ENCODE data around the gene WNK2. TPM values are rescaled to one million over a fixed set of nuclear protein-coding genes. Genes with fewer than 3 reads are reported as not detected.
A peak's percentile ranks its signal among the peaks of the same experiment; 100 is the strongest.
"Not testable (repeated sequence)": the region's sequence is repeated elsewhere in the genome, so short reads cannot be mapped to it uniquely, and the experiment has no call there.

WNK2 gene
- total RNA-seq, 8 experiments from 2014 or later: 0.77 to 34.3 (median 19.2) TPM

DNA sequence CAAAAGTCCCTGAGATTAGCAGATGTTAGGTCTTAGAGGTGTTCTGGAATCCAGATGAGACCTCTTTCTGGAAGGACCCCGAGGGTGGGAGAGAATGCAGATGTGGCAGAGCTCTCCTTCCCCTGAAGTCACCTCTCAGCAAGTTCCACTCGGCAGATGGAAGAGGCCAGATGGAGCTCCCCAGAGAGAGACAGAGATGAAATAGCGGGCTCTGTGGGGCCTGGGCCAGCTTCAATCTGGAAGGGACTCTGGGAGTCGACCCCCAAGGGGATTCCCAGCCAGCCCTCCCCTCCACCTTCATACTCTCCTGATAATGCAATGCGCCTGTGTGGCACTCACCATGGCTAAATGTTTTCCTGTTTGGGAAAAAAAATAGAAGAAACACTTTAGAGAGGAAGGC is 60.2 kb downstream of the WNK2 start:
- Histone ChIP-seq H3K27ac (no peak overlapping the region), H3K4me1 (replicated peaks in 1 of 2) (peaks cover 9 to 16% of the 10 kb centered on the region in 2 donors), H3K4me3 (no peak overlapping the region)
- in situ Hi-C loops (cut with MboI; ENCODE audit: low pct_unique_long_range_greater_than_20kb in 2 of 9, low sequenced_read_pairs in 9 of 9, unreplicated experiment in 9 of 9): no loop called here
- 0 to 100% (median 80%) methylated on average over 1 to 5 of the region's 5 CpGs; no CpG with 5 or more reads in 3 of the 10 experiments for WGBS, 10 experiments
- ATAC-seq (replicated peaks in 6 of 8): no peak

DNA sequence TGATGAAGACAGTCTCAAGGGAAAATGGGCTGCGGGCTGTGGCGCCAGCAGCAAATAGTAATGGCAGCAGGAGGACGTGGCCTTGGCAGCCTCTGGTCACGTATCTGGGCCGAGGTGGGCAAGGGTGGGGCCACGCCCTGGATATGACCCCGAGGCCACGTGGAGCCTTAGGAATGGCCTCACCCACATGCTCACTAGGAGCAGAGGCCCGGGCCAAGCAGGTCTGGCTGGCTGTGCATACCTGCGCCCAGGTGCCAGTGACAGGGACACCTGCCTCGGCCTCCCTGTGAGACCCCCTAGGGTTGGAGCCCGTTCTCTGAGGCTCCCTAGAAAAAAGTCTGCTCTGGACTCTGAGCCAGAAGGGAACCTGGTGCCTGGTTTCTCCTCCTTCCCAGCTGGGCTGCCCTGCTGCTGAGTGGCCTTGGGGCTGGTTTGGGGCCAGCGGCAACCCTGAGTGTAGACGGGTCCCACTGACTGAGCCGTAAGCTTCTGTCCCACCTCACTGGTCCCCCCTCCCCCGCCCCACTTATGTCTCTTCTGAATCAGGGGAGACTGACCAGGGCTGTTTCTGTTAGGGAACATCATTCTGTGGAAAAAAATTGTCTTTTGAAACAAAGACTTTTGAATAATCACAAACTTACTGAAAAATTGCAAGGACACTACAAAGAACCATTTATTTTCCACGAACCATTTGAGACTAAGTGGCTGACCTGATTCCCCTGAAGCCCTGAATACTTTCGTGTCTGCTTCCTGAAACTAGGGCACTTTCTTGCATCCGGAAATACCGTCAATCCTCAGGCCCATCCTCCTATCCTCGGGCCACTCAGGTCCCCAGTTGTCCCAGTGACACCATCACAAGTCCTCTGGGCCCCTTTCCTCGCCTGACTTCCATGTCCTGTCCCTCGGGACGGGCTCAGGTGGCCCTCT is 60.8 kb downstream of the WNK2 start:
- Histone ChIP-seq H3K4me3 (no peak overlapping the region), H3K4me1 (replicated peaks in 1 of 2) (peaks cover 14% of the 10 kb centered on the region in 2 donors), H3K27ac (no peak overlapping the region)
- WGBS, 10 experiments: 32 to 100% (median 90%) methylated on average over 2 to 15 of the region's 24 CpGs; no CpG with 5 or more reads in 3 of the 10 experiments
- in situ Hi-C loops (cut with MboI; ENCODE audit: low pct_unique_long_range_greater_than_20kb in 2 of 9, low sequenced_read_pairs in 9 of 9, unreplicated experiment in 9 of 9): no loop called here
- no peak for ATAC-seq (replicated peaks in 6 of 8)

DNA sequence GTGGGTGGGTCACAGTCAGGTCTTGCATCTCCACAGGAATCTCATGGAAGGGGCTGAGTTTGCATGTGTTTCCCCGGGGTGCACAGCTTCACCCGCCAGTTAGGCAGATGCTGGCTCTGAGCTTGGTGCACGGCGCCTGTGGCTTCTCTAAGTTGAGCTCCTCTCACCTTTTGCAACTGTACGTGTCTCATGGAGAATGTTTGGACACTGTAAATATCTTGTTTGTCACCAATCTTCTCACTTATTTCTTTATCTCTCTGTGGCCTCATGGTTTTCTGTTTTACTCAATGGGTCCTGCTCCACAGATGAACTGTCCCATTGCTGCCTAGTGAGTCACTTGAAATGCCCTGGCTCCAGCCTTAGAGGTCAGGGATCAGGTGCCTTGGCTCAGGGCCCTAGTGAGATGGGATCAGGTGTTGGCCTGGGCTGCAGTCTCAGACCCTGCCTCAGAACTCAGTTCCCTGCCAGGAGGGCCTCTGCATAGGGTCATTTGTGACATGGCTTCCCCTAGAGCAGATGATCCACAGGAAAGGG is 61.6 kb downstream of the WNK2 start:
- Histone ChIP-seq H3K4me1 (replicated peaks in 1 of 2) (peaks cover 14% of the 10 kb centered on the region in 2 donors), H3K4me3 (no peak overlapping the region), H3K27ac (no peak overlapping the region)
- in situ Hi-C loops (cut with MboI; ENCODE audit: low pct_unique_long_range_greater_than_20kb in 2 of 9, low sequenced_read_pairs in 9 of 9, unreplicated experiment in 9 of 9): no loop called here
- WGBS, 10 experiments: 93 to 100% (median 100%) methylated on average over 1 to 5 of the region's 5 CpGs; no CpG with 5 or more reads in 7 of the 10 experiments
- no peak for ATAC-seq (replicated peaks in 6 of 8)

DNA sequence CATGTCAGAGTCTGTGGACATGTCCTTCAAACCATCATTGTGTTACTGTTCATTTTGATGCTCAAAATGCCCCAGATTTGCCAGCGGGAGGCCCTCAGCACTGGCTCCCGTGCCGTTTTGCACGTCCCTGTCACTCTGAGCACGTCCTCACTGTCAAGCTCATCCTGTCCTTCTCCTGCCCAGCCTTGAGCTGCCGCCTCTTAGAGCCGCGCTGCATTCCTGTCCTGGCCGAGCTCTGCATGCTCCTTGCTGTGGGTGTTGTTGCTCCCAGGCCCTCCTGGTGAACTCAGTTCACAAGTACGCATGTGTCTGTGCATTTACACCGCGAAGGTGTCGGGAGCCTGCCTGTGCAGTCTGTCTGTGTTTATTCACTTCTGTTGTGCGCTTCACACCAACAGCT is 62.2 kb downstream of the WNK2 start:
- H3K27ac ChIP-seq: no peak overlapping the region
- H3K4me3 ChIP-seq: no peak overlapping the region
- peaks cover 14% of the 10 kb centered on the region in 2 donors for H3K4me1 ChIP-seq (replicated peaks in 1 of 2)
- WGBS, 10 experiments: 80 to 100% (median 90%) methylated on average over 2 to 10 of the region's 14 CpGs; no CpG with 5 or more reads in 3 of the 10 experiments
- ATAC-seq (replicated peaks in 6 of 8): no peak
- in situ Hi-C loops (cut with MboI; ENCODE audit: low pct_unique_long_range_greater_than_20kb in 2 of 9, low sequenced_read_pairs in 9 of 9, unreplicated experiment in 9 of 9): no loop called here

DNA sequence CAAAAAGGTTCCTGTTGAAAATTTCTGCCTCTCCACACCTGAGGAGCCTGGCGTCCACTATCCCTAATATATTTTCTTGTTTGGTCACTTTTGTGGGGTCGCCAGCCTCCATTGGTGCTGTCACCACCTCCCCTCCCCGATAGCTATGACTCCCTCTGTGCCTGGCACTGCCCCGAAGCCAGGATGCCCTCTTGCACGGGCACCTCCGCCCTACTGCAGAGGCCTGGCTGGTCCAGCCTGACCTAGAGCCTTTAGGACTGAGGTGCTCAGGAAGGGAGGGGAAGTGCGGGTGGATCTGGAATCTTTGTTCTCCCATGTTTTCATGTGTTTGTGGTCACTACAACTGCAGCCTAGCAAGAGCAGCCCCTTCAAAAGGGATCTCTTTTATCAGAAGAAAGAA is 62.6 kb downstream of the WNK2 start:
- in situ Hi-C loops (cut with MboI; ENCODE audit: low pct_unique_long_range_greater_than_20kb in 2 of 9, low sequenced_read_pairs in 9 of 9, unreplicated experiment in 9 of 9): no loop called here
- WGBS, 10 experiments: 66 to 100% (median 86%) methylated on average over 1 to 5 of the region's 7 CpGs; no CpG with 5 or more reads in 2 of the 10 experiments
- Histone ChIP-seq H3K4me3 (no peak overlapping the region), H3K4me1 (replicated peaks in 1 of 2) (peaks cover 14% of the 10 kb centered on the region in 2 donors), H3K27ac (no peak overlapping the region)
- ATAC-seq (replicated peaks in 6 of 8): no peak

DNA sequence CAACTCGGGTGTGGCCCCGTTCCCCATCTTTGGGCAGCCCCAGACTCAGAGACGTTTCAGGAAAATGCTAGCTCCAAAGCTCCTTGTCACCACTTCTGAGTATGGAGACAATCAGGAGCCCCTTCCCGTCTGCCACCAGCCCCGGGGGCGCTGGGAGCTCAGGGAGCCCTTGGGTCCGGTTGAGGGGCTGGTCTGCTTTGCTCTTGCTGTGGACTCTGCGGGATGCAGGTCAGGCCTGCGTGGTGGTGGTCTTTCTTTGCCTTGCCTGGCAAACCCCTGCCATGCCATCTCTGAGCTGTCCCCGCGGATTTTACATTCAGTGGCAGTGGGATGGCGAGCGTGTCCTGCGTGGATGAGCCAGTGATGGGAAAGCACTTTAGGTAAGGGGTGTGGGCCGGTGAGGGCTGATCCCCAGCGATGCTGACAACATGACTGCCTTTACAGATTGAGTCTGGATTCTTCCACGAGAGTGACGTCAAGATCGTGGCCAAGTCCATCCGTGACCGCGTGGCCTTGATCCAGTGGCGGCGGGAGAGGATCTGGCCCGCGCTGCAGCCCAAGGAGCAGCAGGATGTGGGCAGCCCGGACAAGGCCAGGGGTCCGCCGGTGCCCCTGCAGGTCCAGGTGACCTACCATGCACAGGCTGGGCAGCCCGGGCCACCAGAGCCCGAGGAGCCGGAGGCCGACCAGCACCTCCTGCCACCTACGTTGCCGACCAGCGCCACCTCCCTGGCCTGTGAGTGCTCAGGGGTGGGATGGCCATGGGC is 63.3 kb downstream of the WNK2 start:
- WGBS, 10 experiments: 16 to 100% (median 80%) methylated on average over 3 to 14 of the region's 36 CpGs; no CpG with 5 or more reads in 3 of the 10 experiments
- in situ Hi-C loops (cut with MboI; ENCODE audit: low pct_unique_long_range_greater_than_20kb in 2 of 9, low sequenced_read_pairs in 9 of 9, unreplicated experiment in 9 of 9): no loop called here
- ATAC-seq (replicated peaks in 6 of 8): no peak

DNA sequence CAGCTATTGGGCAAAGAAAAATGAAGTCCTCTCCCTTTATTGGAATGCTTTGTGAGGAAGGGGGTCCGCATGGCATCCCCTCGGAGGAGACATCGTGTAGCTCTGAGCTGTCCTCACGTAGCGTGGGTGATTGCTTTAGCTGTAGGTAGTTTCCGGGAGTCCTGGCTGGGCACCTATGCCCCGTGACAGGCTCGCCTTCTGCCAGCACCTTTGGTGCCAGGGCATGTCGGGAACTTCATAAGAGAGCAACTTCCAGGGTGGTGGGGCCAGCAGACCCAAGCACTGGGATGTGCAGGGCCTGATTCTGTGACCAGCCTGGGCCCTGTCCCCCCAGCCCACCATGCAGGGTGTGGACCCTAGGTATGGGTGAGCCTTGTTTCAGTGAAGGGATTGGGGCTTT is 64.0 kb downstream of the WNK2 start:
- 50 to 100% (median 80%) methylated on average over 2 to 6 of the region's 9 CpGs; no CpG with 5 or more reads in 5 of the 10 experiments for WGBS, 10 experiments
- peaks cover 10 to 14% of the 10 kb centered on the region in 2 donors for H3K4me1 ChIP-seq (replicated peaks in 1 of 2)
- no peak overlapping the region for H3K27ac ChIP-seq
- H3K4me3 ChIP-seq: no peak overlapping the region
- in situ Hi-C loops (cut with MboI; ENCODE audit: low pct_unique_long_range_greater_than_20kb in 2 of 9, low sequenced_read_pairs in 9 of 9, unreplicated experiment in 9 of 9): no loop called here
- no peak for ATAC-seq (replicated peaks in 6 of 8)

More for the DNA sequence above, 63.3 kb downstream of the WNK2 start:
- H3K4me3 ChIP-seq: no peak overlapping the region
- H3K4me1 ChIP-seq (replicated peaks in 1 of 2): peaks cover 14% of the 10 kb centered on the region in 2 donors
- no peak overlapping the region for H3K27ac ChIP-seq

DNA sequence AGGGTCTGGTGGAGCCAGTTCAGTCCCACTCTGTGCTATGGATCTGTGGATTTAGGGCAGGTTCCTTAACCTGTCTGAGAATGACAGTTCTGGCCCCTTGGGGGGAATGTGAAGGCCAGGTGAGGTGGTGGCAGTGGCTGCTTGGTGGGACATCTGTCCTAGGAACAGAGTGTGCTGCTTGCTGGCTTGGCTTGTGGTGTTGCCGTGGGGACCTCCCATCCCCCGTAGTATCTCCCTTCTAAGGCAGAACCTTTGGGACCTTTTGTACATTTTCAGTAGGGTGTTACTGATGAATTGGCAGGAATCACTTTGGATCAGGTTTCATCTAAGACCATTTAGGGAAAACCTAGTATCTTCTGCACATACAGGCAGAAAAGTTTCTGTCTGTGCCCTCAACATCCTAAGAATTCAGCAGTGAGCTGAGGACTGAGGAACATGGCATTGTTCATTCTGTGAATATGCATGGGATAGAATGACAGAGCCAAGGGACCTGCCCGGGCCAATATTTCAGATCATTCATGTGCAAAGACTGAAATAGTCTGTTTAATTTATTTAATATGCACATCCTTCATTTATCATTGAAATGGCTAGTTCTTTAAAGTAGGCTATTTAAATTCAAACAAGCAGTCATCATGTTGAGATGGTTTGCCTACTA is 64.6 kb downstream of the WNK2 start:
- ATAC-seq (replicated peaks in 6 of 8): peak in 5 of 8 experiments; percentile 25 to 82 (median 71)
- no peak overlapping the region for H3K4me3 ChIP-seq
- H3K4me1 ChIP-seq (replicated peaks in 1 of 2): peaks cover 5 to 14% of the 10 kb centered on the region in 2 donors
- in situ Hi-C loops (cut with MboI; ENCODE audit: low pct_unique_long_range_greater_than_20kb in 2 of 9, low sequenced_read_pairs in 9 of 9, unreplicated experiment in 9 of 9): no loop called here
- 0 to 80% (median 20%) methylated on average over 1 to 2 of the region's 3 CpGs; no CpG with 5 or more reads in 5 of the 10 experiments for WGBS, 10 experiments
- no peak overlapping the region for H3K27ac ChIP-seq

DNA sequence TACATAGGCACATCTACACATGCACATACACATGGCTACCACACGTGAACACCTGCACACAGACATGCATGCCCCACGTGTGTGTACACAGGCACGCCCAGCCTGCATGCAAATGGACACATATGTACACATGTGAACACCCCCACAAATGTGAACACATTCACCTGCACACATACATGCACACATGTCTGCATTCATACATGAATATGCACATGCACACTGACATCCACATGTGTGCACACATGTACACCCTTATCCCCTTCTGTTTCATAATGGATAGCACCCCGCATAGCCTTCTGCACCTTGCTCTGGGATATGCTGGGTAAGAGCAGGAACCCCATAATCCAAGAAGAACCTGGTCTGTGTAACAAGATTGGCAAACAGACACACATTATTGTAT is 66.2 kb downstream of the WNK2 start:
- Histone ChIP-seq H3K27ac (no peak overlapping the region), H3K4me3 (no peak overlapping the region), H3K4me1 (replicated peaks in 1 of 2) (peaks cover 8 to 18% of the 10 kb centered on the region in 2 donors)
- ATAC-seq (replicated peaks in 6 of 8): no peak
- in situ Hi-C loops (cut with MboI; ENCODE audit: low pct_unique_long_range_greater_than_20kb in 2 of 9, low sequenced_read_pairs in 9 of 9, unreplicated experiment in 9 of 9): no loop called here
- WGBS, 10 experiments: 43 to 100% (median 94%) methylated on average over 1 to 3 of the region's 4 CpGs; no CpG with 5 or more reads in 5 of the 10 experiments

DNA sequence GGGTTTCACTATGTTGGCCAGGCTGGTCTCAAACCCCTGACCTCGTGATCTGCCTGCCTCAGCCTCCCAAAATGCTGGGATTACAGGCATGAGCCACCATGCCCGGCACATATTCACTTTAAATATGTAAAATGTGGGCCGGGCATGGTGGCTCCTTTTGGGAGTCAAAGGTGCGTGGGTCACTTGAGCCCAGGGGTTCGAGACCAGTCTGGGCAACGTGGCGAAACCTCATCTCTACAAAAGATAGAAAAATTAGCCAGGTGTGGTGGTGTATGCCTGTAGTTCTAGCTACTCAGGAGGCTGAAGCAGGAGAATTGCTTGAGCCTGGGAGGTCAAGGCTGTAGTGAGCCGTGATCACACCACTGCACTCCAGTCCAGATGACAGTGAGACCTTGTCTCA is 67.4 kb downstream of the WNK2 start:
- H3K27ac ChIP-seq; ATAC-seq (replicated peaks in 6 of 8); H3K4me3 ChIP-seq; in situ Hi-C loops (cut with MboI; ENCODE audit: low pct_unique_long_range_greater_than_20kb in 2 of 9, low sequenced_read_pairs in 9 of 9, unreplicated experiment in 9 of 9): not testable (repeated sequence)
- H3K4me1 ChIP-seq (replicated peaks in 1 of 2): peaks cover 19 to 27% of the 10 kb centered on the region in 2 donors
- WGBS, 10 experiments: 40 to 100% (median 89%) methylated on average over 1 to 7 of the region's 8 CpGs; no CpG with 5 or more reads in 2 of the 10 experiments

DNA sequence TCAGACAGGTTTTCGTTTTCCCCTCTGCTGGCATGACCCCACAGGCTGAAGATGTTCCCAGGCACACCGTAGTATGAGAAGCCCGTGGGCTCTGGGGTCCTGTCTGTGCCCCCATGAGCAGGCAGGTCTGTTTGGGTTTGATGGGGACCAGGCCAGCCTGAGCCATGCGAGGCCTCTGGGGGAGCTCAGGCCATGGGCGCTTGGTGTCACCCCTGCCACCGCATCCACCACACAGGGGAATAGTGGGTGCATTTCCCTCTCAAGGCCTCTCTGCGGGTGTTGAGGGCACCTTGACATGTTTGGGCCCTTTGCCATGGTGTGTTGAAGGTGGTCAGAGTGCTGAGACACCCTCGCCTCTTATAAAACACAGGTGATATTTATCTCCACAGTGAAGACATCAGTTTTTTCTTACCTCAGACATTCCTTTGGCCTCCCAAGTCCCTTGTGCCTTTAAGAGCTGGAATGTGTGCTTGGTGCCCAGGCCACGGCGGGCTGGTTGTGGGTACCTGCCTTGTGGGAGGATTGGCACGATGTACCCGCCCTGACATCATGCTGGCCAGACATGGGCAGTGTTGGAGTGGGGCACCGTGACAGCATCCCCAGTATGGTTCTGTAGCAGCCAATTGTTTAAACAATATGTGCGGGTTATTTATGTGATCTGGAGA is 68.3 kb downstream of the WNK2 start:
- ATAC-seq (replicated peaks in 6 of 8): peak in 1 of 8 experiments; percentile 5
- in situ Hi-C loops (cut with MboI; ENCODE audit: low pct_unique_long_range_greater_than_20kb in 2 of 9, low sequenced_read_pairs in 9 of 9, unreplicated experiment in 9 of 9): no loop called here

More for the DNA sequence above, 68.3 kb downstream of the WNK2 start:
- H3K4me3 ChIP-seq: no peak overlapping the region
- WGBS, 10 experiments: 41 to 100% (median 90%) methylated on average over 3 to 7 of the region's 14 CpGs; no CpG with 5 or more reads in 2 of the 10 experiments
- peaks cover 19 to 27% of the 10 kb centered on the region in 2 donors for H3K4me1 ChIP-seq (replicated peaks in 1 of 2)
- H3K27ac ChIP-seq: no peak overlapping the region
